Keratinocyte (primary cell): Measurements from ENCODE around the gene CAPN11. TPM values are rescaled to one million over a fixed set of nuclear protein-coding genes. Genes with fewer than 3 reads are reported as not detected.

Experiments
- DNase-seq: peaks from one replicate; pipeline ENCODE4 v3.0.0-alpha.2; 2011; ENCODE audit warnings: low read depth, missing footprints, low spot score
- FAIRE-seq: peaks from 2 replicates; lab custom pipeline; 2011; peaks lifted over from hg19 to GRCh38; lab: Jason Lieb, UNC
- H2AFZ ChIP-seq: 2 replicates; pipeline ENCODE4 v1.6.0; 2012; ENCODE audit warnings: low read length, control low read depth, inconsistent platforms; ENCODE audit not compliant: control insufficient read depth
- H3K27ac ChIP-seq: 2 replicates; pipeline ENCODE4 v1.5.1; 2011; ENCODE audit warnings: low read length; ENCODE audit not compliant: control insufficient read depth, insufficient read depth
- H3K27me3 ChIP-seq: 3 replicates; pipeline ENCODE4 v1.6.0; 2011; ENCODE audit warnings: low read length; ENCODE audit not compliant: control insufficient read depth, insufficient read depth; ENCODE audit errors: extremely low read depth
- H3K36me3 ChIP-seq, 2 experiments: 2 replicates in 1 of 2; 3 replicates in 1 of 2; pipeline ENCODE4 v1.5.1; 2011; ENCODE audit warnings: low read length in 2 of 2, mild to moderate bottlenecking in 1 of 2; ENCODE audit not compliant: control insufficient read depth in 2 of 2, insufficient read depth in 2 of 2; ENCODE audit errors: extremely low read depth in 1 of 2
- H3K4me1 ChIP-seq: 3 replicates; pipeline ENCODE4 v1.5.1; 2011; ENCODE audit warnings: low read length; ENCODE audit not compliant: control insufficient read depth, insufficient read depth; ENCODE audit errors: extremely low read depth
- H3K4me2 ChIP-seq: 3 replicates; pipeline ENCODE4 v1.6.0; 2011; ENCODE audit warnings: low read depth, low read length; ENCODE audit not compliant: control insufficient read depth, insufficient read depth; ENCODE audit errors: extremely low read depth
- H3K4me3 ChIP-seq, 3 experiments: fragments of 200-600 bp in 1 of 3; sonication (generic) in 1 of 3; 2 replicates in 2 of 3; 3 replicates in 1 of 3; pipeline ENCODE4 v1.5.1; 2011 to 2016; ENCODE audit warnings: low read length in 3 of 3, mild to moderate bottlenecking in 3 of 3, control low read depth in 2 of 3, inconsistent platforms in 1 of 3, low read depth in 1 of 3, mixed read lengths in 1 of 3, mixed run types in 1 of 3, moderate library complexity in 1 of 3; ENCODE audit not compliant: control insufficient read depth in 2 of 3, insufficient read depth in 2 of 3; ENCODE audit errors: extremely low read depth in 1 of 3
- H3K79me2 ChIP-seq: 2 replicates; pipeline ENCODE4 v1.6.0; 2012; ENCODE audit warnings: low read length; ENCODE audit not compliant: control insufficient read depth, insufficient read depth
- H3K9ac ChIP-seq: 3 replicates; pipeline ENCODE4 v1.6.0; 2011; ENCODE audit warnings: low read length; ENCODE audit not compliant: control insufficient read depth, insufficient read depth; ENCODE audit errors: extremely low read depth
- H3K9me1 ChIP-seq: 3 replicates; pipeline ENCODE4 v1.6.0; 2011; ENCODE audit warnings: low read length; ENCODE audit not compliant: control insufficient read depth, insufficient read depth; ENCODE audit errors: extremely low read depth
- H3K9me3 ChIP-seq: 2 replicates; pipeline ENCODE4 v1.5.1; 2012; ENCODE audit warnings: low read depth, low read length; ENCODE audit not compliant: control insufficient read depth
- H4K20me1 ChIP-seq: 3 replicates; pipeline ENCODE4 v1.6.0; 2011; ENCODE audit warnings: low read length; ENCODE audit not compliant: control insufficient read depth, insufficient read depth; ENCODE audit errors: extremely low read depth
- EZH2 ChIP-seq: IDR thresholded peaks from one replicate; pipeline ENCODE4 v1.6.1; 2012; ENCODE audit warnings: inconsistent platforms, mild to moderate bottlenecking, low read length, moderate library complexity
- dilution Hi-C: fragments of 300-500 bp; cut with MboI; formaldehyde crosslinking; loops from one replicate; pipeline ENCODE4 v1.7.0; 2020; ENCODE audit warnings: low sequenced_read_pairs; ENCODE audit not compliant: extremely low pct_ligation_motif_present
- polyA plus RNA-seq, 5 experiments: library from polyadenylated mRNA; depleted of rRNA in 3 of 5; stranded (reverse) in 3 of 5; stranded (forward) in 1 of 5; unstranded in 1 of 5; fragments of >200 nt; gene quantifications; 1 replicate in 1 of 5; 2 replicates in 3 of 5; 3 replicates in 1 of 5; pipeline versions ENCODE4 v1.2.1 to v1.2.3, GENCODE V29; 2011 to 2012; ENCODE audit warnings: missing spikeins in 2 of 5, low read depth in 1 of 5, low replicate concordance in 1 of 5
- TF ChIP-seq, protein P1 (sequence below), 3 experiments: IDR thresholded peaks in 1 of 3; conservative IDR thresholded peaks in 1 of 3; optimal IDR thresholded peaks in 1 of 3; 2 replicates in 2 of 3; 3 replicates in 1 of 3; pipeline versions ENCODE3 to v1.5.1; 2011; ENCODE audit warnings: low read length in 3 of 3, mild to moderate bottlenecking in 3 of 3, moderate library complexity in 2 of 3, control low read depth in 1 of 3, inconsistent platforms in 1 of 3; ENCODE audit not compliant: insufficient read depth in 2 of 3; ENCODE audit errors: extremely low read depth in 1 of 3

CAPN11 gene
- polyA plus RNA-seq, 1 donor (not counting 4 experiments of a cell fraction or from before 2014, with no cell fraction given) = not detected

DNA sequence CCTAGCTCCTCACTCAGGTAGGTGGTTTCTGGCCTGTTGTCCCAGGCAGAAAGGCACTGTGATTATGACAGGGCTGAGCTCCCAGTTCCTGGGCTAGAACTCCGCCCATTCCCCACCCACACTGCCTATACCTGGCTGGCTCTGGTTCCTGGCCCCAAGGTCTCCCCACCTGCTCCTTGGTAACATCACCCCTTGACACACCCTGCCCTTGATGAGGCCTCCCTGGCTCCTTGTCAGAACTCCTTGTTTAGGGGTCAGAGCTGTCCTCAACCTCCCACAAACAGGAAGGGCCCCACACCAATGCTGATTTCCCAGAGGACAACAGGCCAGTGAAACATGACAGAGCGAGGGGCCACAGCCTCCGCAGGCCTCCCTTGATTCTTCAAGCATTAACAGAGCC lies 42.6 kb downstream of the CAPN11 start:
- Histone ChIP-seq H3K27me3 (no peaks in the 10 kb centered on the region), H3K9me3 (no peaks in the 10 kb centered on the region), H3K79me2 (no peaks in the 10 kb centered on the region), H3K4me3 (peak overlapping the region in 1 of 3 experiments; percentile 30), H3K27ac (peak overlapping the region; percentile 65), H3K9me1 (no peaks in the 10 kb centered on the region), H3K9ac (peak overlapping the region; percentile 50), H3K36me3 (no peaks in the 10 kb centered on the region), H2AFZ (peak overlapping the region; percentile 35), H3K4me2 (peak overlapping the region; percentile 73), H4K20me1 (no peaks in the 10 kb centered on the region), H3K4me1 (peaks cover 32% of the 10 kb centered on the region)
- dilution Hi-C loops = no loop called here
- peak; percentile 87 for FAIRE-seq
- no peak for DNase-seq
- TF ChIP-seq, protein P1, sequence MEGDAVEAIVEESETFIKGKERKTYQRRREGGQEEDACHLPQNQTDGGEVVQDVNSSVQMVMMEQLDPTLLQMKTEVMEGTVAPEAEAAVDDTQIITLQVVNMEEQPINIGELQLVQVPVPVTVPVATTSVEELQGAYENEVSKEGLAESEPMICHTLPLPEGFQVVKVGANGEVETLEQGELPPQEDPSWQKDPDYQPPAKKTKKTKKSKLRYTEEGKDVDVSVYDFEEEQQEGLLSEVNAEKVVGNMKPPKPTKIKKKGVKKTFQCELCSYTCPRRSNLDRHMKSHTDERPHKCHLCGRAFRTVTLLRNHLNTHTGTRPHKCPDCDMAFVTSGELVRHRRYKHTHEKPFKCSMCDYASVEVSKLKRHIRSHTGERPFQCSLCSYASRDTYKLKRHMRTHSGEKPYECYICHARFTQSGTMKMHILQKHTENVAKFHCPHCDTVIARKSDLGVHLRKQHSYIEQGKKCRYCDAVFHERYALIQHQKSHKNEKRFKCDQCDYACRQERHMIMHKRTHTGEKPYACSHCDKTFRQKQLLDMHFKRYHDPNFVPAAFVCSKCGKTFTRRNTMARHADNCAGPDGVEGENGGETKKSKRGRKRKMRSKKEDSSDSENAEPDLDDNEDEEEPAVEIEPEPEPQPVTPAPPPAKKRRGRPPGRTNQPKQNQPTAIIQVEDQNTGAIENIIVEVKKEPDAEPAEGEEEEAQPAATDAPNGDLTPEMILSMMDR (optimal IDR thresholded peaks at IDR 0.05 in 1 of 3, IDR thresholded peaks at IDR 0.05 in 1 of 3, conservative IDR thresholded peaks at IDR 0.05 in 1 of 3; ENCODE audit: extremely low read depth in 1 of 3, insufficient read depth in 2 of 3, low read length in 3 of 3) = no peak
- no peak for TF ChIP-seq EZH2

DNA sequence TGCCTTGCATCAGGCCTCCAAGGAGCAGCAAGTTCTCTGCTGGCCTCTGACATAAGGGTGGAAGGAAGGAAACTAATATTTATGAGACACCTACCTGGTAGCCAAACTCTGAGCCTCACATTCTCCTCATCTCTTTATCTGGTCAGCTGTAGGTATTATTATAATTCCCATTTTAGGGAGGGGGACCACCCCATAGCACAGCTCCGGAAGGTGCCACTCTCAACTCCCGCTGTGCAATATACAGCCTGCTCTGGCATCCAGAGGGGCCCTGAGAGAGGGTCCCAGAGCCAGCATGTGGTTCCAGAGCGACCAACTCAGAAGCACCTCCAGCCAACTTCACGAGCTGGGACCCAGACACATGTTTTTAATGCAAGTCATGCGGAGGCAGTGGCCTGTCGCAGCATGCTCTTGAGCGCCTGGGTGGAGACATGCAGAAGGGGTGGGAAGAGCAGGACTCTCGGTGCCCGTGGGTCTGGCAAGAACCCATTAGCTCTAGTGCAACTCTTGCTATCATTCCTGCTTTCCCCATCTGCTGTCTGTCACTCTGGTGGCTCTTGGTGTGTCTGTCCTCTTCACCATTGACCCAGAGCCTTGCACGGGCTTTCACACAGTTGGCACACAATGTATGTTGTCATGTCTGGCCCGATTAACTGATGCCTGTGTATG lies 43.2 kb downstream of the CAPN11 start:
- H3K4me2 ChIP-seq = peak overlapping the region; percentile 73
- no peaks in the 10 kb centered on the region for H4K20me1 ChIP-seq
- no peaks in the 10 kb centered on the region for H3K9me3 ChIP-seq
- peaks cover 35% of the 10 kb centered on the region for H3K4me1 ChIP-seq
- H3K36me3 ChIP-seq = no peaks in the 10 kb centered on the region
- TF ChIP-seq, protein P1 (optimal IDR thresholded peaks at IDR 0.05 in 1 of 3, IDR thresholded peaks at IDR 0.05 in 1 of 3, conservative IDR thresholded peaks at IDR 0.05 in 1 of 3; ENCODE audit: extremely low read depth in 1 of 3, insufficient read depth in 2 of 3, low read length in 3 of 3) = no peak
- no peak for TF ChIP-seq EZH2
- H2AFZ ChIP-seq = peak overlapping the region; percentile 35
- no peaks in the 10 kb centered on the region for H3K79me2 ChIP-seq
- no peaks in the 10 kb centered on the region for H3K9me1 ChIP-seq
- peak overlapping the region; percentile 50 for H3K9ac ChIP-seq
- FAIRE-seq = peak; percentile 87
- H3K4me3 ChIP-seq = peak overlapping the region in 2 of 3 experiments; percentile 17 to 30
- dilution Hi-C loops = no loop called here
- H3K27ac ChIP-seq = peak overlapping the region; percentile 65
- DNase-seq = no peak
- no peaks in the 10 kb centered on the region for H3K27me3 ChIP-seq
